ENCODE results near the gene IL17RB.

The IL17RB gene

GRCh38 chr3:53803124-53803815, 43.1 kb upstream of the IL17RB start:
- Histone ChIP-seq H3F3A (ENCODE audit: low read depth) (no peaks in the 10 kb centered on the region), H3K27me3 (ENCODE audit: insufficient read depth, low read length, poor library complexity, severe bottlenecking) (no peaks in the 10 kb centered on the region), H3K79me2 (ENCODE audit: insufficient read depth, low read length) (no peaks in the 10 kb centered on the region), H3K36me3 (ENCODE audit: insufficient read depth, low read length) (no peaks in the 10 kb centered on the region), H3K4me3 (ENCODE audit: low read length, poor library complexity, severe bottlenecking) (no peak overlapping the region), H3K9ac (ENCODE audit: low read depth, low read length, poor library complexity, severe bottlenecking) (no peak overlapping the region), H3K9me3 (ENCODE audit: insufficient read depth, low read depth, low read length) (no peaks in the 10 kb centered on the region), H2AFZ (ENCODE audit: low read length) (no peak overlapping the region), H3K9me2 (replicated peaks; ENCODE audit: low read depth, low read length) (no peaks in the 10 kb centered on the region), H3K4me1 (ENCODE audit: insufficient read depth, low read length, poor library complexity, severe bottlenecking) (no peaks in the 10 kb centered on the region), H4K20me1 (ENCODE audit: insufficient read depth, low read length, poor library complexity, severe bottlenecking) (no peaks in the 10 kb centered on the region), H3K4me2 (ENCODE audit: low read depth, low read length, poor library complexity, severe bottlenecking) (no peak overlapping the region)
- TF ChIP-seq, protein P1, sequence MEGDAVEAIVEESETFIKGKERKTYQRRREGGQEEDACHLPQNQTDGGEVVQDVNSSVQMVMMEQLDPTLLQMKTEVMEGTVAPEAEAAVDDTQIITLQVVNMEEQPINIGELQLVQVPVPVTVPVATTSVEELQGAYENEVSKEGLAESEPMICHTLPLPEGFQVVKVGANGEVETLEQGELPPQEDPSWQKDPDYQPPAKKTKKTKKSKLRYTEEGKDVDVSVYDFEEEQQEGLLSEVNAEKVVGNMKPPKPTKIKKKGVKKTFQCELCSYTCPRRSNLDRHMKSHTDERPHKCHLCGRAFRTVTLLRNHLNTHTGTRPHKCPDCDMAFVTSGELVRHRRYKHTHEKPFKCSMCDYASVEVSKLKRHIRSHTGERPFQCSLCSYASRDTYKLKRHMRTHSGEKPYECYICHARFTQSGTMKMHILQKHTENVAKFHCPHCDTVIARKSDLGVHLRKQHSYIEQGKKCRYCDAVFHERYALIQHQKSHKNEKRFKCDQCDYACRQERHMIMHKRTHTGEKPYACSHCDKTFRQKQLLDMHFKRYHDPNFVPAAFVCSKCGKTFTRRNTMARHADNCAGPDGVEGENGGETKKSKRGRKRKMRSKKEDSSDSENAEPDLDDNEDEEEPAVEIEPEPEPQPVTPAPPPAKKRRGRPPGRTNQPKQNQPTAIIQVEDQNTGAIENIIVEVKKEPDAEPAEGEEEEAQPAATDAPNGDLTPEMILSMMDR (conservative IDR thresholded peaks at IDR 0.05; ENCODE audit: low read length) = no peak
- no peak for TF ChIP-seq EZH2phosphoT487 (IDR thresholded peaks at IDR 0.05; ENCODE audit: borderline replicate concordance)

- H4K20me1 ChIP-seq (ENCODE audit: insufficient read depth, low read length, poor library complexity, severe bottlenecking) = no peaks in the 10 kb centered on the region
- no peak overlapping the region for H2AFZ ChIP-seq (ENCODE audit: low read length)
Observed at GRCh38 chr3:53803816-53804695, 42.3 kb upstream of the IL17RB start.

GRCh38 chr3:53804697-53805462, 41.5 kb upstream of the IL17RB start:
- H3K9me2 ChIP-seq (replicated peaks; ENCODE audit: low read depth, low read length) = no peaks in the 10 kb centered on the region
- no peaks in the 10 kb centered on the region for H3F3A ChIP-seq (ENCODE audit: low read depth)
- no peak overlapping the region for H3K4me2 ChIP-seq (ENCODE audit: low read depth, low read length, poor library complexity, severe bottlenecking)
- no peaks in the 10 kb centered on the region for H4K20me1 ChIP-seq (ENCODE audit: insufficient read depth, low read length, poor library complexity, severe bottlenecking)
- H3K4me3 ChIP-seq (ENCODE audit: low read length, poor library complexity, severe bottlenecking) = no peak overlapping the region
- H2AFZ ChIP-seq (ENCODE audit: low read length) = no peak overlapping the region
- no peak overlapping the region for H3K9ac ChIP-seq (ENCODE audit: low read depth, low read length, poor library complexity, severe bottlenecking)
- no peaks in the 10 kb centered on the region for H3K79me2 ChIP-seq (ENCODE audit: insufficient read depth, low read length)
- no peaks in the 10 kb centered on the region for H3K9me3 ChIP-seq (ENCODE audit: insufficient read depth, low read depth, low read length)
- TF ChIP-seq, protein P1 (conservative IDR thresholded peaks at IDR 0.05; ENCODE audit: low read length) = no peak
- TF ChIP-seq EZH2phosphoT487 (IDR thresholded peaks at IDR 0.05; ENCODE audit: borderline replicate concordance) = no peak
- H3K4me1 ChIP-seq (ENCODE audit: insufficient read depth, low read length, poor library complexity, severe bottlenecking) = no peaks in the 10 kb centered on the region
- H3K36me3 ChIP-seq (ENCODE audit: insufficient read depth, low read length) = no peaks in the 10 kb centered on the region
- no peaks in the 10 kb centered on the region for H3K27me3 ChIP-seq (ENCODE audit: insufficient read depth, low read length, poor library complexity, severe bottlenecking)

More at GRCh38 chr3:53803816-53804695, 42.3 kb upstream of the IL17RB start:
- no peaks in the 10 kb centered on the region for H3K9me3 ChIP-seq (ENCODE audit: insufficient read depth, low read depth, low read length)
- no peaks in the 10 kb centered on the region for H3K79me2 ChIP-seq (ENCODE audit: insufficient read depth, low read length)
- no peaks in the 10 kb centered on the region for H3K27me3 ChIP-seq (ENCODE audit: insufficient read depth, low read length, poor library complexity, severe bottlenecking)
- H3K36me3 ChIP-seq (ENCODE audit: insufficient read depth, low read length) = no peaks in the 10 kb centered on the region
- no peak overlapping the region for H3K4me3 ChIP-seq (ENCODE audit: low read length, poor library complexity, severe bottlenecking)
- TF ChIP-seq, protein P1 (conservative IDR thresholded peaks at IDR 0.05; ENCODE audit: low read length) = no peak
- no peak for TF ChIP-seq EZH2phosphoT487 (IDR thresholded peaks at IDR 0.05; ENCODE audit: borderline replicate concordance)
- H3F3A ChIP-seq (ENCODE audit: low read depth) = no peaks in the 10 kb centered on the region
- H3K9ac ChIP-seq (ENCODE audit: low read depth, low read length, poor library complexity, severe bottlenecking) = no peak overlapping the region
- no peaks in the 10 kb centered on the region for H3K4me1 ChIP-seq (ENCODE audit: insufficient read depth, low read length, poor library complexity, severe bottlenecking)
- no peak overlapping the region for H3K4me2 ChIP-seq (ENCODE audit: low read depth, low read length, poor library complexity, severe bottlenecking)
- no peaks in the 10 kb centered on the region for H3K9me2 ChIP-seq (replicated peaks; ENCODE audit: low read depth, low read length)
